ENCODE data around the gene TSPAN18.

The TSPAN18 gene

DNA sequence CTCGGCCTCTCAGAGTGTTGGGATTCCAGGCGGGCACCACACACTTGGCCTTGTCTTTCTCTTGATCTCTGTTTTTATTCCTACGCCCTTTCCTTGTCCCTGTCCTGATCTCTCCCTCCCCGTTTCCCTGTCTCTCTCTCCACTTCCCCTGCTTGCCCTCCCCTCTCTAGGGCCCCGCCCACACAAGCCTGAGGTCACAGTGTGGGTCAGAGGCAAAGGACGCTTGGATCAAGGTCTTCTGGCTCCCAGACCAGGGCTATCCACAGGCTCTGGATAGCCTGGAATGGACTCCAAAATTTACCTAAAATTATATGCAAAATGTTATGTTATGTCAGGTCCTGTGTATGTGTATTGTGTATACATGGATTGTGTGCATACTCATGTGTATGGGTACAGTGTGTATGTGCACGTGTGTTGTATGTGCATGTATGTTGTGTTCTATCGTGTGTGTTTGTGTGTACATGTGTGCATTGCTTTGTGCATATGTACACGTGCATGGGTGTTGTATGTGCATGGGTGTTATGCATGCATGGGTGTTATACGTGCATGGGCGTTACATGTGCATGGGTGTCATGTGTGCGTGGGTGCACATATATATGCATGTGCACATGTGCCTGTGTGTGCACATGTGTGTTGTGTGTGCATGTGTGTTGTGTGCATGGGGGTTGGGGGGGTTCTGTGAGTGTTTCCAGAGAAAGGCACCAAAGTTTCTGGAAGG is 185.7 kb downstream of the TSPAN18 start:
- FAIRE-seq (peak; percentile 85), DNase-seq (ENCODE audit: low spot score) (no peak)

- FAIRE-seq (no peak), DNase-seq (ENCODE audit: low spot score) (no peak)
These were observed 186.7 kb downstream of the TSPAN18 start for GRCh38 chr11:44913502-44913901.

DNA sequence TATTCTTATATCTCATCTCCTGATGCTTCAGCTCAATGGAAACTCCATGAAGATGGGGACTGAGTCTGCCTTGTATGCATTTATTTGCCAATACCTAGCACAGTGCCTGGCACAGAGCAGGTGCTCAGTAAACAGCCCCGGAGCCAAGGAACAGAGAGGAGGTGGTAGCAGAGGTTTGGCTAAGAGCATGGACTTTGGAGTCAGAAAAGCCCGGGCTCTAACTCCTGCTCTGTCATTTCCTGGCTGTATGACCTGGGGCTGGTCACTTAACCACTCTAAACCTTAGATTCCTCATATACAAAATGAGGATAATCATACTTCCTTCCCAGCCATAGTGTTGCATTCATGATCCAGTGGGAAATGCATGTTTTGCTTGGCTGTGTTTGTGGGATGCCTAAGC is 187.3 kb downstream of the TSPAN18 start:
- DNase-seq (ENCODE audit: low spot score) = no peak

GRCh38 chr11:44915004-44915403 is 188.2 kb downstream of the TSPAN18 start:
- FAIRE-seq = no peak
- no peak for DNase-seq (ENCODE audit: low spot score)

More for the DNA sequence above, 187.3 kb downstream of the TSPAN18 start:
- FAIRE-seq = no peak

- no peak for FAIRE-seq
- DNase-seq (ENCODE audit: low spot score) = no peak
These were observed 188.9 kb downstream of the TSPAN18 start for GRCh38 chr11:44915621-44916020.

- DNase-seq (ENCODE audit: low spot score) (no peak), FAIRE-seq (no peak)
These were observed 189.6 kb downstream of the TSPAN18 start for GRCh38 chr11:44916331-44916730.

GRCh38 chr11:44916801-44917385 is 190.1 kb downstream of the TSPAN18 start:
- FAIRE-seq = no peak
- DNase-seq (ENCODE audit: low spot score) = no peak

GRCh38 chr11:44917741-44918140 is 191.0 kb downstream of the TSPAN18 start:
- FAIRE-seq (no peak), DNase-seq (ENCODE audit: low spot score) (no peak)

GRCh38 chr11:44920451-44920850 is 193.7 kb downstream of the TSPAN18 start:
- DNase-seq (ENCODE audit: low spot score) = no peak

GRCh38 chr11:44923115-44923514 is 196.4 kb downstream of the TSPAN18 start:
- DNase-seq (ENCODE audit: low spot score) = no peak
- no peak for FAIRE-seq

More at GRCh38 chr11:44920451-44920850, 193.7 kb downstream of the TSPAN18 start:
- FAIRE-seq = no peak

GRCh38 chr11:44923806-44924205 is 197.0 kb downstream of the TSPAN18 start:
- DNase-seq (ENCODE audit: low spot score) (no peak), FAIRE-seq (no peak)

DNA sequence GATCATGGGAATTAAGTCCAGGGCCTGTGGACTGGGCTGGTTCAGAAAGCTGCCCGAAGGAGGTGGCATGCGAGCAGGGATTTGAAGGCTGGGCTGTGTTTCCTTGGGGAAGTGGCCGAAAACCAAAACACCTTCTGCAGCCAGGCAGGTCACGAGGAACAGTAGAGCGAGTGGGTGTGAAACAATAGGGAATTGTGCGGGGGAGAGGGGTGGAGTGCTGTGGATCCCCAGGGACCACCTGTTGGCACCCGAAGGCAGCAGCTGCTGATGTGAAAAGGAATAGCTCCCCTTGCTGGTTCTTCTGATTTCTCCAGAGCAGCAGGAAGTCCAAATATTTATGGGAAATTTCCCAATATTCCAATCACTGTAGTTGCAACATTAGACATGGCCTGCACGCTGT is 199.3 kb downstream of the TSPAN18 start:
- no peak for FAIRE-seq
- DNase-seq (ENCODE audit: low spot score) = no peak

DNA sequence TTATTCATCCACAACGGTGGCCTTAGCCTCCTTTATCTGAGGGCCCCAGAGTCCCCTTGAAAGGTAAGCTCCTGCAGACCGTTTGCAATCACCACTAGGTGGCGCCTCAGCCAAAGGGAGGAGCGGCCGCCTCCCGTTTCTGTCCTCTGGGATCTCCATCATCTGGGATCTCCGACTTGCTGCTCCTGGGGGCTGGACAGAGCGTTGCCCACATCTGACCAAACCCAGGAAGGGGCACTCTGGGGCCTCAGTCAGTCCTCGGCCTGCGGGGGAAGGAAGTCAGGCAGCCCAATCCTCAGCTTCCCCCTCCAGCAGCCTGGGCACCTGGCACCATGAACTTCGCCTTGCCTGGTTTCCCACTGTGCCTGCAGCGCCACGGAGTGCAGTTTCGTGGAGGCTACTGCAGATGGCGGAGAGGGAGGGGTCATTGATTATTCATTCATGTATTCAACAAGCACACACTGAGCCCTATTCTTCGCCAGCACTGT is 200.5 kb downstream of the TSPAN18 start:
- DNase-seq (ENCODE audit: low spot score) = peak; percentile 82
- FAIRE-seq = no peak

GRCh38 chr11:44928144-44928543 is 201.4 kb downstream of the TSPAN18 start:
- no peak for DNase-seq (ENCODE audit: low spot score)
- FAIRE-seq = peak; percentile 13

- FAIRE-seq = no peak
- no peak for DNase-seq (ENCODE audit: low spot score)
These were observed 202.1 kb downstream of the TSPAN18 start for GRCh38 chr11:44928816-44929215.

GRCh38 chr11:44930588-44931302 is 204.0 kb downstream of the TSPAN18 start:
- FAIRE-seq = no peak
- no peak for DNase-seq (ENCODE audit: low spot score)

DNA sequence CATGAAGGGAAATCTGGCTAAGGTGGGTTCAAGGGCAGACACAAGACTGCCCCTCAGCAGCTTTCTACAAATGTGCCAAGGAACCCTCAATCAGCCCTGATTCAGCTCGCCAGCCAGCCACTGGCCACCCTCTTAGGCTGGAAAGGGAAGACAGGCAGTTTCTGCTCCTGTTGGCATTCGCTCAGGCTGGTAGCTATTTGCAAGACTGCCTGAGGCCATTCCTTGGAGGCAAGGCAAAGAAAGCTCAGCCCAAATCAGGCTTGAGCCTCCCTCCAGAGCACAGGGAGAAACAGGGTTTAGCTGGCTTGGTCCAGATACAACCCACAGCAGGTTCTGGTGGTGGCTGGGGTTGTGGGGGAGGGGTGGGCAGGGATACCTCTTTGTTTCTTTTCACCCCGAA is 204.7 kb downstream of the TSPAN18 start:
- no peak for FAIRE-seq
- DNase-seq (ENCODE audit: low spot score) = no peak

DNA sequence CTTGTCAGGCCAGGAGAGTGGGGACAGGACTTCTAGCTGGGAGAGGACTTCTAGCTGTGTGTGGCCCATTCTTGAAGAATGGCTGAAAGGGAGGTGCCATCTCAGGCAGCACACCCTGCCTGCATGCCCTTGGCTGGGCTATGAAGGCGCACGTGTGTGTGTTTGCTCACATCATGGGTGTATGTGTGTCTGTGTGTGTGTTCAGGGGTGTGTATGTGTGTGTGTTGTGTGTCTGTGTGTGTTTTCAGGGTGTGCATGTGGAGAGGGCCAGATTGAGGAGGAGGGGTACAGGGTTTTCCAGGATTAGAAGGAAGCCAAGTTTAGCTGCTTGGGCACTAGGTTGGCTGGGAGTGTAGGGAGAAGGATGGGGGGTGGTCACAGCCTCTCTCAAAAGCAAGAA is 207.3 kb downstream of the TSPAN18 start:
- DNase-seq (ENCODE audit: low spot score) = no peak
- no peak for FAIRE-seq

DNA sequence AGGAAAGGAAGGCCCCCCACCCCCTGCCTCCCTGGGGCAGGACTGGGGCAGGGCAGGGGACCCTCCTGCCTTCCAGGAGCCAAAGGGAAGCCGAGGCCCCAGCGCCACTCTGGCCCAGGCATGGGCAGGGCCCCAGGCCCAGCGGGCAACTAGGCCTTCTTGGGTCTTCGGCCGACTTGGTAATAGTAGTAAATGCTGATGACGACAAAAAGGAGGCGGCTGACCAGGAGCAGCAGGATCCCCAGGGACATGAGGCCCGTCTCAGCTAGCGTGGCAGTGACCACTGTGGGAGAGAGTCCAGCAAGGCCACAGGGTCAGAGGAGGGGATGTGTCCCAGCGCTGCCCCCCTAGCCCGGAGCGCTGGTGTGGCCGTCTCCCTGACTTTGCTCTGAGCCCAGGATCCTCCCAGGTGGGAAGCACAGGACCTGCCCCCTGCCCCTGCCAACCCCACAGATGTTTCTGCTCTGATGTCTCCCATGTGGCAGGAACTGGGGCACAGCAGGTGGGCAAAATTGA is 208.0 kb downstream of the TSPAN18 start:
- DNase-seq (ENCODE audit: low spot score) (no peak), FAIRE-seq (no peak)

- FAIRE-seq = no peak
- peak; percentile 79 for DNase-seq (ENCODE audit: low spot score)
These were observed 209.8 kb downstream of the TSPAN18 start for GRCh38 chr11:44936525-44936924.

- DNase-seq (ENCODE audit: low spot score) = no peak
- FAIRE-seq = no peak
These were observed 210.3 kb downstream of the TSPAN18 start for GRCh38 chr11:44936951-44937543.

Data from urothelium cell line (cell line).